ENCODE results near the gene COPE. TPM values are rescaled to one million over a fixed set of nuclear protein-coding genes. Genes with fewer than 3 reads are reported as not detected.
"Not testable (repeated sequence)": the region's sequence is repeated elsewhere in the genome, so short reads cannot be mapped to it uniquely, and the experiment has no call there.

The COPE gene
- total RNA-seq, 1 donor from 2014 or later: 161 TPM

DNA sequence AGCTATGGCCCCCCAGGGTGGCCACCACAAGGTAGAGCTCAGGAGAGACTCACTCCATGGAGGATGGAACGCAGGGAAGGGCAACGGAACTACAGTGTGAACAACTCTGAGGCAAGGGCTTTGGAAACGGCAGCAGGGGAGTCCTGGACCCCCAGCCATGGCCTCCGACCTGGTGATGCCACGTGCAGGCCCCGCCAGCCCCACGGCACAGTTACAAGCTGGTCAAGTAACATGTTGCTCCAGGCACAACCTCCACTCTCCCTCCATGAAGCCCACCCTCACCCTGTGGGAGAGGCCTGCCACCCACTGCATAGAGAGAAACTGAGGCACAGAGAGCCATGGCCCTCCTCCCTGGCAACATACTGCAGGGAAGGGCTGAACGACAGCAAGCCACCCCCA, 14.1 kb downstream of the COPE start:
- no peaks in the 10 kb centered on the region for H3K9me3 Mint-ChIP-seq
- H3K36me3 Mint-ChIP-seq: peaks cover 15% of the 10 kb centered on the region
- no peak overlapping the region for H3K4me3 Mint-ChIP-seq
- H3K27me3 Mint-ChIP-seq (ENCODE audit: low read depth): no peaks in the 10 kb centered on the region
- TF ChIP-seq, protein P1, sequence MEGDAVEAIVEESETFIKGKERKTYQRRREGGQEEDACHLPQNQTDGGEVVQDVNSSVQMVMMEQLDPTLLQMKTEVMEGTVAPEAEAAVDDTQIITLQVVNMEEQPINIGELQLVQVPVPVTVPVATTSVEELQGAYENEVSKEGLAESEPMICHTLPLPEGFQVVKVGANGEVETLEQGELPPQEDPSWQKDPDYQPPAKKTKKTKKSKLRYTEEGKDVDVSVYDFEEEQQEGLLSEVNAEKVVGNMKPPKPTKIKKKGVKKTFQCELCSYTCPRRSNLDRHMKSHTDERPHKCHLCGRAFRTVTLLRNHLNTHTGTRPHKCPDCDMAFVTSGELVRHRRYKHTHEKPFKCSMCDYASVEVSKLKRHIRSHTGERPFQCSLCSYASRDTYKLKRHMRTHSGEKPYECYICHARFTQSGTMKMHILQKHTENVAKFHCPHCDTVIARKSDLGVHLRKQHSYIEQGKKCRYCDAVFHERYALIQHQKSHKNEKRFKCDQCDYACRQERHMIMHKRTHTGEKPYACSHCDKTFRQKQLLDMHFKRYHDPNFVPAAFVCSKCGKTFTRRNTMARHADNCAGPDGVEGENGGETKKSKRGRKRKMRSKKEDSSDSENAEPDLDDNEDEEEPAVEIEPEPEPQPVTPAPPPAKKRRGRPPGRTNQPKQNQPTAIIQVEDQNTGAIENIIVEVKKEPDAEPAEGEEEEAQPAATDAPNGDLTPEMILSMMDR (IDR thresholded peaks at IDR 0.05; ENCODE audit: unreplicated experiment): no peak
- DNase-seq (ENCODE audit: low spot score in 2 of 2, unreplicated experiment in 2 of 2): no peak
- no peak overlapping the region for H3K27ac Mint-ChIP-seq
- H3K4me1 Mint-ChIP-seq: no peaks in the 10 kb centered on the region

DNA sequence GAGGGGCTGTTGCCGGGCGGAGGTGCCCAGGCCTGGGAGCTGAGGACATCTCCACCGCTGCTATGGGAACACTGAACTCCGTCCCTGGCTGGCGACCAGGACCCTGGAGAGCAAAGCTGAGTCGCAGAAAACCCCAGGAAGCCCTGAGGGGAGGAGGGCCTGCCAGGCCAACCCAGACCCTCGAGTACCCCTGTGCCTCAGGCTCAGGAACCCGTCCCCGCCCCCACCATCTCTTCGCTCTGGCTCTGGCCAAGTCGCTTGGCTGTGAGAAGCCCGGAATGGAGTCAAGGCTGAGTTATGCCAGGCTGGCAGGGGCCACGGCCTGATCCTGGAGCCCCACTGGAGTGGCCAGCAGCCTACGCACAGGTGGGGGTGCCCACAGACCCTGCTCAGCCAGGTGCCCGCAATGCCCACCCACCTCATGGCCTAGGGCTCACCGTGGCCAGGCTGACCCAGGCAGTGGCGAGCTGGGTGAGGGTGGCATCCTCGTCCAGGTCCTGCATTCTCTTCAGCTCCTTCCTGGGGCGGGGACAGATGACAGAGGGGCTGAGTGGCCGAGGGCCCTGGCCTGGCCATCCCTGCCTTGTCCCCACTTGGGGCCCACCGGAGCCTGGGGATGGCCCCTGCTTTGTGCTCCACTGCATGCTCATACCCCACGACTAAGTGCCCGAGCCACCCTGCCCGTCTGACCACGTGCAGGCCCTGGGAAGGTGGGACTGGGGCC, 14.7 kb downstream of the COPE start:
- Mint-ChIP-seq H3K4me3 (no peak overlapping the region), H3K27ac (no peak overlapping the region), H3K36me3 (peaks cover 11% of the 10 kb centered on the region), H3K4me1 (no peaks in the 10 kb centered on the region), H3K9me3 (no peaks in the 10 kb centered on the region), H3K27me3 (ENCODE audit: low read depth) (no peaks in the 10 kb centered on the region)
- TF ChIP-seq, protein P1 (IDR thresholded peaks at IDR 0.05; ENCODE audit: unreplicated experiment): no peak
- DNase-seq (ENCODE audit: low spot score in 2 of 2, unreplicated experiment in 2 of 2): no peak

GRCh38 chr19:18903156-18904037, 15.8 kb downstream of the COPE start:
- no peaks in the 10 kb centered on the region for H3K27me3 Mint-ChIP-seq (ENCODE audit: low read depth)
- H3K27ac Mint-ChIP-seq: no peak overlapping the region
- TF ChIP-seq, protein P1 (IDR thresholded peaks at IDR 0.05; ENCODE audit: unreplicated experiment): no peak
- no peaks in the 10 kb centered on the region for H3K4me1 Mint-ChIP-seq
- peaks cover 11% of the 10 kb centered on the region for H3K36me3 Mint-ChIP-seq
- no peak for DNase-seq (ENCODE audit: low spot score in 2 of 2, unreplicated experiment in 2 of 2)
- no peak overlapping the region for H3K4me3 Mint-ChIP-seq
- H3K9me3 Mint-ChIP-seq: no peaks in the 10 kb centered on the region

DNA sequence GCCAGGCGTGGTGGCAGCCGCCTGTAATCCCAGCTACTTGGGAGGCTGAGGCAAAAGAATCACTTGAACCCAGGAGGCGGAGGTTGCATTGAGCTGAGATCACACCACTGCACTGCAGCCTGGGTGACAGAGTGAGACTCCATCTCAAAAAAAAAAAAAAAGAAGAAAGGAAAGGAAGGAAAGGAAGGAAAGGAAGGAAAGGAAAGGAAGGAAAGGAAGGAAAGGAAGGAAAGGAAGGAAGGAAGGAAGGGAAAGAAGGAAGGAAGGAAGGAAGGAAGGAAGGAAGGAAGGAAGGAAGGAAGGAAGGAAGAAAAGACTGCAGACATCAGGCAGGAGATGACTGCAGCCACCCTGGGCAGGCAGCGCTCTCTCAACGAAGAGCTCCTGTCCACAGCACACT, 16.7 kb downstream of the COPE start:
- not testable (repeated sequence) for H3K27me3 Mint-ChIP-seq (ENCODE audit: low read depth); H3K4me1 Mint-ChIP-seq; H3K27ac Mint-ChIP-seq; H3K9me3 Mint-ChIP-seq; H3K4me3 Mint-ChIP-seq; DNase-seq (ENCODE audit: low spot score in 2 of 2, unreplicated experiment in 2 of 2)
- peaks cover 11% of the 10 kb centered on the region for H3K36me3 Mint-ChIP-seq

- peaks cover 4% of the 10 kb centered on the region for H3K27me3 Mint-ChIP-seq (ENCODE audit: low read depth)
- H3K36me3 Mint-ChIP-seq: peaks cover 11% of the 10 kb centered on the region
- TF ChIP-seq, protein P1 (IDR thresholded peaks at IDR 0.05; ENCODE audit: unreplicated experiment): no peak
- no peak overlapping the region for H3K27ac Mint-ChIP-seq
- no peaks in the 10 kb centered on the region for H3K9me3 Mint-ChIP-seq
- H3K4me3 Mint-ChIP-seq: no peak overlapping the region
- H3K4me1 Mint-ChIP-seq: peaks cover under 1% of the 10 kb centered on the region
- no peak for DNase-seq (ENCODE audit: low spot score in 2 of 2, unreplicated experiment in 2 of 2)
Observed at GRCh38 chr19:18901491-18901890, 17.7 kb downstream of the COPE start.
